Prostate gland (tissue), 2 donors: ENCODE results near the gene ARL4C.

Experiments used
- CTCF ChIP-seq, 4 experiments: fragments of 200-600 bp in 2 of 4; fragments of 450-650 bp in 2 of 4; sonication (generic) in 2 of 4; IDR thresholded peaks; 1 replicate in 3 of 4; 2 replicates in 1 of 4; pipeline ENCODE4 v1.5.1; 2016 to 2019; ENCODE audit warnings: antibody characterized with exemption in 4 of 4, mild to moderate bottlenecking in 2 of 4, moderate library complexity in 2 of 4
- POLR2A ChIP-seq: fragments of 450-650 bp; IDR thresholded peaks from one replicate; pipeline ENCODE4 v1.6.1; 2016; ENCODE audit warnings: antibody characterized with exemption, mild to moderate bottlenecking

GRCh38 chr2:234496835-234497593, at the start of gene ARL4C:
- peak; percentile 85 for TF ChIP-seq POLR2A
- no peak for TF ChIP-seq CTCF (IDR thresholded peaks at IDR 0.05)
